H1 (cell line): ENCODE measurements around the gene FEV.

ENCODE experiments used
- POLR2AphosphoS5 ChIP-seq: IDR thresholded peaks from 2 replicates; pipeline ENCODE4 v1.6.1; 2011; ENCODE audit warnings: low read depth, low read length
- SIX5 ChIP-seq: IDR thresholded peaks from 2 replicates; pipeline ENCODE4 v1.6.1; 2011; ENCODE audit warnings: mild to moderate bottlenecking, low read depth, low read length
- YY1 ChIP-seq: IDR thresholded peaks from 2 replicates; pipeline ENCODE4 v1.6.1; 2011; ENCODE audit warnings: low read depth, mild to moderate bottlenecking, low read length

GRCh38 chr2:219022041-219022440 lies 37.1 kb upstream of the FEV start:
- TF ChIP-seq YY1 (no peak), POLR2AphosphoS5 (no peak), SIX5 (no peak)
